GM23338 (cell line): ENCODE measurements around the gene ECHDC3. TPM values are rescaled to one million over a fixed set of nuclear protein-coding genes. Genes with fewer than 3 reads are reported as not detected.

Source experiments
- ATAC-seq: fragments of 200-7000 bp; cut with Tn5 transposase; 3 replicates; pipeline ENCODE4 v1.9.1; 2020
- DNase-seq: peaks from one replicate; pipeline ENCODE4 v3.0.0-alpha.2; 2015; ENCODE audit warnings: low spot score
- H2AFZ ChIP-seq: fragments of 200-600 bp; sonication (generic); 2 replicates; pipeline ENCODE4 v1.8.0; 2016; ENCODE audit warnings: antibody characterized with exemption, mild to moderate bottlenecking, moderate library complexity
- H3F3A ChIP-seq: fragments of 200-600 bp; sonication (generic); replicated peaks from 2 replicates; pipeline ENCODE4 v1.8.0; 2017; ENCODE audit warnings: antibody characterized with exemption, mixed run types, low read depth
- H3K27ac ChIP-seq: fragments of 200-600 bp; sonication (generic); 2 replicates; pipeline ENCODE4 v1.6.1; 2016; ENCODE audit warnings: low read depth
- H3K27me3 ChIP-seq: fragments of 200-600 bp; sonication (generic); 2 replicates; pipeline ENCODE4 v1.8.0; 2016; ENCODE audit warnings: mild to moderate bottlenecking, mixed run types, moderate library complexity; ENCODE audit not compliant: insufficient read depth
- H3K36me3 ChIP-seq: fragments of 200-600 bp; sonication (generic); 2 replicates; pipeline ENCODE4 v1.8.0; 2016; ENCODE audit warnings: mild to moderate bottlenecking; ENCODE audit not compliant: insufficient read depth
- H3K4me1 ChIP-seq: fragments of 200-600 bp; sonication (generic); 2 replicates; pipeline ENCODE4 v1.8.0; 2016; ENCODE audit warnings: mild to moderate bottlenecking, moderate library complexity; ENCODE audit not compliant: insufficient read depth
- H3K4me2 ChIP-seq: fragments of 200-600 bp; sonication (generic); 2 replicates; pipeline ENCODE4 v1.7.1; 2017; ENCODE audit warnings: mixed run types
- H3K4me3 ChIP-seq: fragments of 200-600 bp; sonication (generic); 2 replicates; pipeline ENCODE4 v1.6.1; 2016; ENCODE audit warnings: mixed run types
- H3K79me2 ChIP-seq: fragments of 200-600 bp; sonication (generic); replicated peaks from 2 replicates; pipeline ENCODE4 v1.8.0; 2017; ENCODE audit warnings: mild to moderate bottlenecking; ENCODE audit not compliant: insufficient read depth
- H3K9me2 ChIP-seq: fragments of 200-600 bp; sonication (generic); 2 replicates; pipeline ENCODE4 v1.8.0; 2017; ENCODE audit not compliant: insufficient read depth
- H4K20me1 ChIP-seq: fragments of 200-600 bp; sonication (generic); replicated peaks from 2 replicates; pipeline ENCODE4 v1.8.0; 2017; ENCODE audit warnings: mild to moderate bottlenecking; ENCODE audit not compliant: insufficient read depth
- H3K27ac Mint-ChIP-seq: 2 replicates; pipeline ENCODE4 v1.8.0; 2020; ENCODE audit warnings: inconsistent platforms, mild to moderate bottlenecking, moderate library complexity, mixed read lengths
- H3K27me3 Mint-ChIP-seq: 3 replicates; pipeline ENCODE4 v1.8.0; 2022; ENCODE audit warnings: low read depth, mild to moderate bottlenecking, moderate library complexity, mixed read lengths, inconsistent platforms; ENCODE audit not compliant: insufficient read depth, poor library complexity
- H3K36me3 Mint-ChIP-seq: 3 replicates; pipeline ENCODE4 v1.8.0; 2021; ENCODE audit warnings: low read depth, mild to moderate bottlenecking, inconsistent platforms, moderate library complexity, mixed read lengths
- H3K4me1 Mint-ChIP-seq: 3 replicates; pipeline ENCODE4 v1.8.0; 2020; ENCODE audit warnings: mild to moderate bottlenecking, inconsistent platforms, mixed read lengths
- H3K4me3 Mint-ChIP-seq: 3 replicates; pipeline ENCODE4 v1.8.0; 2021; ENCODE audit warnings: moderate library complexity, mild to moderate bottlenecking, inconsistent platforms, mixed read lengths
- H3K9me3 Mint-ChIP-seq: 3 replicates; pipeline ENCODE4 v1.8.0; 2020; ENCODE audit warnings: moderate library complexity, mild to moderate bottlenecking, inconsistent platforms, mixed read lengths
- CTCF ChIP-seq, 2 experiments: fragments of 200-600 bp in 1 of 2; sonication (generic) in 1 of 2; conservative IDR thresholded peaks; 2 replicates each; pipeline versions ENCODE4 v1.5.1 to v1.6.1; 2016 to 2017; ENCODE audit warnings: antibody characterized with exemption in 2 of 2, low read depth in 2 of 2, mild to moderate bottlenecking in 2 of 2, moderate library complexity in 1 of 2
- ETS1 ChIP-seq: IDR thresholded peaks from 2 replicates; pipeline ENCODE4 v1.6.1; 2016; ENCODE audit warnings: antibody characterized with exemption
- JUNB ChIP-seq: IDR thresholded peaks from one replicate; pipeline ENCODE4 v1.6.1; 2016; ENCODE audit warnings: antibody characterized with exemption; ENCODE audit not compliant: unreplicated experiment
- NANOG ChIP-seq: IDR thresholded peaks from 2 replicates; pipeline ENCODE4 v1.6.1; 2016; ENCODE audit warnings: antibody characterized with exemption, borderline replicate concordance
- POLR2AphosphoS5 ChIP-seq: IDR thresholded peaks from 2 replicates; pipeline ENCODE4 v1.6.1; 2016; ENCODE audit warnings: antibody characterized with exemption, low read depth
- STAT1 ChIP-seq: IDR thresholded peaks from one replicate; pipeline ENCODE4 v1.6.1; 2016; ENCODE audit warnings: antibody characterized with exemption; ENCODE audit not compliant: unreplicated experiment
- ZNF462 ChIP-seq: fragments of 250-450 bp; sonication (Bioruptor Pico); IDR thresholded peaks from 2 replicates; pipeline ENCODE4 v1.5.0; 2020; ENCODE audit warnings: mild to moderate bottlenecking, moderate library complexity
- polyA plus RNA-seq: library from polyadenylated mRNA; unstranded; fragments of >200 nt; fragmentation: Nextera tagmentation; extraction: Ambion mirVana; gene quantifications from 2 replicates; pipeline ENCODE4 v1.2.1, GENCODE V29; 2016
- total RNA-seq: library from RNA; depleted of rRNA; stranded (reverse); fragments of >200 nt; shearing (Covaris generic); gene quantifications from 2 replicates; pipeline ENCODE4 v1.2.3, GENCODE V29; 2014

The ECHDC3 gene
- total and polyA plus RNA-seq, 2 experiments from 2014 or later = 16.3 to 50.1 TPM

GRCh38 chr10:11713963-11714362, 28.2 kb upstream of the ECHDC3 start:
- H3K27me3 Mint-ChIP-seq = peaks cover 8% of the 10 kb centered on the region
- peaks cover 6% of the 10 kb centered on the region; the same call in 2 of the 3 replicates for H3K36me3 Mint-ChIP-seq
- H3K4me3 Mint-ChIP-seq = no peak overlapping the region
- TF ChIP-seq JUNB (no peak), CTCF (conservative IDR thresholded peaks at IDR 0.05; ENCODE audit: low read depth in 2 of 2) (no peak), STAT1 (no peak), POLR2AphosphoS5 (no peak), NANOG (no peak), ETS1 (no peak), ZNF462 (no peak)
- Histone ChIP-seq H3F3A (no peaks in the 10 kb centered on the region), H3K9me2 (no peaks in the 10 kb centered on the region), H4K20me1 (no peaks in the 10 kb centered on the region), H3K4me2 (no peak overlapping the region), H2AFZ (no peak overlapping the region), H3K27me3 (no peaks in the 10 kb centered on the region), H3K79me2 (no peaks in the 10 kb centered on the region), H3K27ac (no peak overlapping the region), H3K4me3 (no peak overlapping the region), H3K36me3 (no peaks in the 10 kb centered on the region), H3K4me1 (no peaks in the 10 kb centered on the region)
- DNase-seq (no peak), ATAC-seq (no peak)
- H3K9me3 Mint-ChIP-seq = peaks cover 15% of the 10 kb centered on the region
- H3K27ac Mint-ChIP-seq = no peak overlapping the region
- no peaks in the 10 kb centered on the region for H3K4me1 Mint-ChIP-seq
